GM23338 (cell line): ENCODE data around the gene IFIT1B.

ENCODE experiments used
- CTCF ChIP-seq, 2 experiments: fragments of 200-600 bp in 1 of 2; sonication (generic) in 1 of 2; conservative IDR thresholded peaks; 2 replicates each; pipeline versions ENCODE4 v1.5.1 to v1.6.1; 2016 to 2017; ENCODE audit warnings: antibody characterized with exemption in 2 of 2, low read depth in 2 of 2, mild to moderate bottlenecking in 2 of 2, moderate library complexity in 1 of 2
- EZH2 ChIP-seq: fragments of 200-600 bp; sonication (generic); IDR thresholded peaks from one replicate; pipeline ENCODE4 v1.8.0; 2017; ENCODE audit warnings: antibody characterized with exemption, mild to moderate bottlenecking, low read depth; ENCODE audit not compliant: unreplicated experiment
- JUNB ChIP-seq: IDR thresholded peaks from one replicate; pipeline ENCODE4 v1.6.1; 2016; ENCODE audit warnings: antibody characterized with exemption; ENCODE audit not compliant: unreplicated experiment
- POLR2AphosphoS5 ChIP-seq: IDR thresholded peaks from 2 replicates; pipeline ENCODE4 v1.6.1; 2016; ENCODE audit warnings: antibody characterized with exemption, low read depth
- REST ChIP-seq: IDR thresholded peaks from one replicate; pipeline ENCODE4 v1.6.1; 2018; ENCODE audit warnings: antibody characterized with exemption; ENCODE audit not compliant: unreplicated experiment

GRCh38 chr10:89344156-89344555 lies 33.7 kb upstream of the IFIT1B start:
- TF ChIP-seq CTCF (conservative IDR thresholded peaks at IDR 0.05; ENCODE audit: low read depth in 2 of 2) (no peak), EZH2 (no peak), POLR2AphosphoS5 (no peak), JUNB (no peak), REST (no peak)
